GM23248 (cell line): ENCODE data around the gene SLC22A2. TPM values are rescaled to one million over a fixed set of nuclear protein-coding genes. Genes with fewer than 3 reads are reported as not detected.

Source experiments
- DNase-seq: peaks from one replicate; pipeline ENCODE4 v3.0.0-alpha.2; 2015
- H2AFZ ChIP-seq: fragments of 200-600 bp; sonication (generic); 2 replicates; pipeline ENCODE4 v1.6.1; 2016; ENCODE audit warnings: antibody characterized with exemption
- H3F3A ChIP-seq: fragments of 200-600 bp; sonication (generic); 2 replicates; pipeline ENCODE4 v1.6.1; 2016; ENCODE audit warnings: mild to moderate bottlenecking, antibody characterized with exemption, mixed run types; ENCODE audit not compliant: insufficient read depth
- H3K27ac ChIP-seq: fragments of 200-600 bp; sonication (generic); 2 replicates; pipeline ENCODE4 v1.5.1; 2016; ENCODE audit warnings: mild to moderate bottlenecking
- H3K27me3 ChIP-seq: fragments of 200-600 bp; sonication (generic); replicated peaks from 2 replicates; pipeline ENCODE4 v1.6.1; 2016; ENCODE audit warnings: mild to moderate bottlenecking; ENCODE audit not compliant: insufficient read depth
- H3K36me3 ChIP-seq: fragments of 200-600 bp; sonication (generic); 2 replicates; pipeline ENCODE4 v1.6.1; 2016; ENCODE audit warnings: low read depth, mild to moderate bottlenecking
- H3K4me1 ChIP-seq: fragments of 200-600 bp; sonication (generic); 2 replicates; pipeline ENCODE4 v1.6.1; 2016; ENCODE audit warnings: mild to moderate bottlenecking; ENCODE audit not compliant: insufficient read depth
- H3K4me2 ChIP-seq: fragments of 200-600 bp; sonication (generic); one replicate; pipeline ENCODE4 v1.6.1; 2016; ENCODE audit warnings: mild to moderate bottlenecking; ENCODE audit not compliant: unreplicated experiment
- H3K4me3 ChIP-seq: fragments of 200-600 bp; sonication (generic); 2 replicates; pipeline ENCODE4 v1.5.1; 2016; ENCODE audit warnings: mild to moderate bottlenecking
- H3K79me2 ChIP-seq: fragments of 200-600 bp; sonication (generic); 2 replicates; pipeline ENCODE4 v1.6.1; 2016; ENCODE audit warnings: mild to moderate bottlenecking; ENCODE audit not compliant: insufficient read depth
- H3K9ac ChIP-seq: fragments of 200-600 bp; sonication (generic); 2 replicates; pipeline ENCODE4 v1.6.1; 2016; ENCODE audit warnings: mild to moderate bottlenecking
- H3K9me2 ChIP-seq: fragments of 200-600 bp; sonication (generic); 2 replicates; pipeline ENCODE4 v1.6.1; 2016; ENCODE audit warnings: mixed run types, mild to moderate bottlenecking, moderate library complexity; ENCODE audit not compliant: insufficient read depth
- H3K9me3 ChIP-seq: fragments of 200-600 bp; sonication (generic); one replicate; pipeline ENCODE4 v1.6.1; 2017; ENCODE audit warnings: low read depth
- H4K20me1 ChIP-seq: fragments of 200-600 bp; sonication (generic); 2 replicates; pipeline ENCODE4 v1.6.0; 2016; ENCODE audit not compliant: insufficient read depth
- EZH2 ChIP-seq: fragments of 200-600 bp; sonication (generic); IDR thresholded peaks from 2 replicates; pipeline ENCODE4 v1.6.1; 2018; ENCODE audit warnings: antibody characterized with exemption, mild to moderate bottlenecking; ENCODE audit not compliant: insufficient read depth, poor library complexity, severe bottlenecking
- EZH2phosphoT487 ChIP-seq: fragments of 200-600 bp; sonication (generic); IDR thresholded peaks from 2 replicates; pipeline ENCODE4 v1.6.1; 2018; ENCODE audit warnings: antibody characterized with exemption, moderate library complexity, mild to moderate bottlenecking, low read depth; ENCODE audit not compliant: insufficient read depth
- WGBS, 2 experiments: methylation state at CpG; one replicate each; pipeline ENCODE4 v1.1.6; 2015 to 2017; ENCODE audit warnings: low lambda C conversion rate in 2 of 2, low coverage in 1 of 2; ENCODE audit errors: missing lambda C conversion rate in 2 of 2; 5-methylcytosine and 5-hydroxymethylcytosine counted together
- in situ Hi-C: fragments of 300-500 bp; cut with MboI; formaldehyde crosslinking; loops from 2 replicates; pipeline ENCODE4 v1.15.0; 2020
- polyA plus RNA-seq: library from polyadenylated mRNA; unstranded; fragments of >200 nt; fragmentation: Nextera tagmentation; extraction: Ambion mirVana; gene quantifications from 2 replicates; pipeline ENCODE4 v1.2.1, GENCODE V29; 2016
- total RNA-seq: library from RNA; depleted of rRNA; stranded (reverse); fragments of >200 nt; shearing (Covaris generic); gene quantifications from 2 replicates; pipeline ENCODE4 v1.2.3, GENCODE V29; 2014; rRNA removed

SLC22A2 gene
- total and polyA plus RNA-seq, 2 experiments from 2014 or later: not detected

GRCh38 chr6:160173806-160174527, 84.7 kb downstream of the SLC22A2 start:
- no peaks in the 10 kb centered on the region for H3K79me2 ChIP-seq
- no peak overlapping the region for H2AFZ ChIP-seq
- no peak overlapping the region for H3K4me3 ChIP-seq
- H3K27me3 ChIP-seq: no peaks in the 10 kb centered on the region
- H3K9me2 ChIP-seq: no peaks in the 10 kb centered on the region
- TF ChIP-seq EZH2phosphoT487: no peak
- TF ChIP-seq EZH2: no peak
- no peaks in the 10 kb centered on the region for H3K4me1 ChIP-seq
- H3K27ac ChIP-seq: no peak overlapping the region
- in situ Hi-C loops: no loop called here
- H3K9me3 ChIP-seq: no peaks in the 10 kb centered on the region
- 11 to 15% methylated on average over 9 of the region's 9 CpGs for WGBS, 2 experiments
- H3F3A ChIP-seq: no peaks in the 10 kb centered on the region
- H4K20me1 ChIP-seq: no peaks in the 10 kb centered on the region
- no peak overlapping the region for H3K9ac ChIP-seq
- no peak overlapping the region for H3K4me2 ChIP-seq
- no peaks in the 10 kb centered on the region for H3K36me3 ChIP-seq
- no peak for DNase-seq

- H3K4me2 ChIP-seq: no peak overlapping the region
- H3K36me3 ChIP-seq: no peaks in the 10 kb centered on the region
- in situ Hi-C loops: no loop called here
- H3K27me3 ChIP-seq: no peaks in the 10 kb centered on the region
- DNase-seq: no peak
- H3K9me2 ChIP-seq: no peaks in the 10 kb centered on the region
- no peak overlapping the region for H3K4me3 ChIP-seq
- WGBS, 2 experiments: 3 to 4% methylated on average over 5 of the region's 5 CpGs
- H3F3A ChIP-seq: no peaks in the 10 kb centered on the region
- H3K9ac ChIP-seq: no peak overlapping the region
- no peaks in the 10 kb centered on the region for H4K20me1 ChIP-seq
- TF ChIP-seq EZH2: no peak
- TF ChIP-seq EZH2phosphoT487: no peak
- no peaks in the 10 kb centered on the region for H3K4me1 ChIP-seq
- H3K27ac ChIP-seq: no peak overlapping the region
- H2AFZ ChIP-seq: no peak overlapping the region
- H3K79me2 ChIP-seq: no peaks in the 10 kb centered on the region
- H3K9me3 ChIP-seq: no peaks in the 10 kb centered on the region
These were observed 85.9 kb downstream of the SLC22A2 start for GRCh38 chr6:160172704-160173103.

DNA sequence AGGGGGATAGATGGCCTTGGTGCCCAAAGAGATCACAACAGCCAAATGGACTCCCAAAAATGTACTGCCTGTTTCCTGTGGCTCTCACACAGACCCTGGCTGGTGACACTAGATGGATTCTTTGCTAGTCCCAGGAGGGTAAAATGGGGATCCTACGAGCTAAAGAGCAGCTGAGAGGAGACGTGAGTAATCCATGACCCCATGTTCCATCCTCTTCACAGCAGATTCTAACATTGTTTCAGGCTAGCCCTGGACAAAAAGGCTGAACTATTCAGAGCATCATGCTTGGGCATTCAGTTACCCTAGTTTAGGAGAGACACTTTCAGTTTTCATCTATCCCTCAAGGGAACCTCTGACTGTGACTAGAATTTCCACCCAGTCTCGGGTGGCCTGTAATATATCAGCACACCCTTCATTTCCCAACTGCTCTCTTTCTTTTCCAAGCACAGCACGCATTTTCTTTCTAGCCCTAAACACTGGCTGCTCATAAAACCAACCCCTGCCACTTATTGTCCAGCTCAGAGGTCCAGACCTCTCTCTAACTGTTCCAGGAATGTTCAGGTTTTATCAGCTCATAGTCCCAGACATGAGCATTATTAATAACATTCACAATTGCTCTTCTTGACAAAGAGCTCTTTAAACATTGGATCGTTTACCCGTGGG, 88.5 kb downstream of the SLC22A2 start:
- Histone ChIP-seq H3K4me2 (no peak overlapping the region), H3F3A (no peaks in the 10 kb centered on the region), H3K4me3 (no peak overlapping the region), H4K20me1 (no peaks in the 10 kb centered on the region), H2AFZ (no peak overlapping the region), H3K9me2 (no peaks in the 10 kb centered on the region), H3K4me1 (no peaks in the 10 kb centered on the region), H3K27me3 (no peaks in the 10 kb centered on the region), H3K9me3 (no peaks in the 10 kb centered on the region), H3K36me3 (no peaks in the 10 kb centered on the region), H3K9ac (no peak overlapping the region), H3K79me2 (no peaks in the 10 kb centered on the region), H3K27ac (no peak overlapping the region)
- TF ChIP-seq EZH2 (no peak), EZH2phosphoT487 (no peak)
- no peak for DNase-seq
- in situ Hi-C loops: no loop called here
- WGBS, 2 experiments: 48 to 53% methylated on average over 6 of the region's 6 CpGs

GRCh38 chr6:160167604-160168399, 90.8 kb downstream of the SLC22A2 start:
- Histone ChIP-seq H3K4me2 (no peak overlapping the region), H3F3A (no peaks in the 10 kb centered on the region), H3K79me2 (no peaks in the 10 kb centered on the region), H3K4me1 (no peaks in the 10 kb centered on the region), H3K9me3 (no peaks in the 10 kb centered on the region), H3K9ac (no peak overlapping the region), H3K36me3 (no peaks in the 10 kb centered on the region), H3K9me2 (no peaks in the 10 kb centered on the region), H2AFZ (no peak overlapping the region), H3K27ac (no peak overlapping the region), H3K4me3 (no peak overlapping the region), H4K20me1 (no peaks in the 10 kb centered on the region), H3K27me3 (no peaks in the 10 kb centered on the region)
- in situ Hi-C loops: no loop called here
- WGBS, 2 experiments: 64% methylated on average over 7 of the region's 7 CpGs
- TF ChIP-seq EZH2phosphoT487 (no peak), EZH2 (no peak)
- DNase-seq: no peak

Other genes with a start within 250 kb of the SLC22A2 start
- not detected in 2 replicates for gene SLC22A1, start 137.0 kb downstream of the SLC22A2 start, total RNA-seq
- not detected in 2 replicates for gene SLC22A1, start 137.0 kb downstream of the SLC22A2 start, polyA plus RNA-seq
- not detected in 2 replicates for gene SLC22A3, start 89.6 kb upstream of the SLC22A2 start, total RNA-seq
- gene SLC22A3, start 89.6 kb upstream of the SLC22A2 start, polyA plus RNA-seq: not detected in 2 replicates